Peyer's patch (tissue), 4 donors: ENCODE results near the gene MIA.

Experiments used
- POLR2A ChIP-seq, 2 donors: fragments of 450-650 bp; IDR thresholded peaks; one replicate each; pipeline ENCODE4 v1.5.1; 2017; ENCODE audit warnings: antibody characterized with exemption in 2 of 2, mild to moderate bottlenecking in 2 of 2, moderate library complexity in 2 of 2
- TF ChIP-seq, protein P1 (sequence below), 6 experiments: fragments of 450-650 bp in 4 of 6; fragments of 200-600 bp in 2 of 6; sonication (generic) in 1 of 6; IDR thresholded peaks; one replicate each; pipeline ENCODE4 v1.5.1; 2017 to 2019; ENCODE audit warnings: antibody characterized with exemption in 6 of 6, mild to moderate bottlenecking in 3 of 6, moderate library complexity in 1 of 6

DNA sequence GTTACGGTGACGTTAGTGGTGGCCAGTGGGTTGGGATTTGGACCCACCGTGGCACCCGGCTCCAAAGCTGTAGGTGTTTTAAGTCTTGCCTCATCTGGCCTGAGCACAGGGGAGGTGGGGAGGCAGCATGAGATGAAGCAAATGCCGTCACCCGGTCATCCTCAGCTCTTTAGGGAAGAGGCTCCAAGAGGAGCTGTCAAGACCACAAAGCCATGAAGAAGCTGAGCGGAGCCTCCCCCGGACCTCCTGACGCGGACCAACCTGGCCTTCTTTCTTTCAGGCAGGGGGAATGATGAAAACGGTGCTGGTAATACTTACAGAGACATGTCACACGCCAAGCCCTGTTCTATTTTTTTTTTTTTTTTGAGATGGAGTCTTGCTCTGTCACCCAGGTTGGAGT, 32.4 kb upstream of the MIA start:
- TF ChIP-seq, protein P1, sequence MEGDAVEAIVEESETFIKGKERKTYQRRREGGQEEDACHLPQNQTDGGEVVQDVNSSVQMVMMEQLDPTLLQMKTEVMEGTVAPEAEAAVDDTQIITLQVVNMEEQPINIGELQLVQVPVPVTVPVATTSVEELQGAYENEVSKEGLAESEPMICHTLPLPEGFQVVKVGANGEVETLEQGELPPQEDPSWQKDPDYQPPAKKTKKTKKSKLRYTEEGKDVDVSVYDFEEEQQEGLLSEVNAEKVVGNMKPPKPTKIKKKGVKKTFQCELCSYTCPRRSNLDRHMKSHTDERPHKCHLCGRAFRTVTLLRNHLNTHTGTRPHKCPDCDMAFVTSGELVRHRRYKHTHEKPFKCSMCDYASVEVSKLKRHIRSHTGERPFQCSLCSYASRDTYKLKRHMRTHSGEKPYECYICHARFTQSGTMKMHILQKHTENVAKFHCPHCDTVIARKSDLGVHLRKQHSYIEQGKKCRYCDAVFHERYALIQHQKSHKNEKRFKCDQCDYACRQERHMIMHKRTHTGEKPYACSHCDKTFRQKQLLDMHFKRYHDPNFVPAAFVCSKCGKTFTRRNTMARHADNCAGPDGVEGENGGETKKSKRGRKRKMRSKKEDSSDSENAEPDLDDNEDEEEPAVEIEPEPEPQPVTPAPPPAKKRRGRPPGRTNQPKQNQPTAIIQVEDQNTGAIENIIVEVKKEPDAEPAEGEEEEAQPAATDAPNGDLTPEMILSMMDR (IDR thresholded peaks at IDR 0.05), result no peak
- TF ChIP-seq POLR2A (IDR thresholded peaks at IDR 0.05), result no peak
